IPS-NIHi7 (cell line): ENCODE results near the gene CFL1.
A peak's percentile ranks its signal among the peaks of the same experiment; 100 is the strongest.

Experiments used
- DNase-seq: peaks from one replicate; pipeline ENCODE4 v3.0.0; 2012; ENCODE audit warnings: mixed read lengths; ENCODE audit errors: extremely low spot score

Gene CFL1

GRCh38 chr11:65888163-65888814, 30.3 kb upstream of the CFL1 start, which contains the start of gene FIBP:
TSS of gene FIBP (minus strand) at chr11:65888471. CDS start at chr11:65888418, 53 bp downstream.
- DNase-seq: peak; percentile 96

GRCh38 chr11:65887723-65888162, 29.8 kb upstream of the CFL1 start:
- DNase-seq: no peak

GRCh38 chr11:65886826-65887722, 29.1 kb upstream of the CFL1 start:
- DNase-seq: no peak

- DNase-seq: no peak
Observed at GRCh38 chr11:65885808-65886536, 28.0 kb upstream of the CFL1 start.

- DNase-seq: no peak
Observed at GRCh38 chr11:65885231-65885630, 27.3 kb upstream of the CFL1 start.

- DNase-seq: peak; percentile 87
Observed at GRCh38 chr11:65884716-65885092, 26.7 kb upstream of the CFL1 start.

GRCh38 chr11:65883786-65884715, 26.1 kb upstream of the CFL1 start:
- no peak for DNase-seq

- DNase-seq: no peak
Observed at GRCh38 chr11:65883058-65883761, 25.2 kb upstream of the CFL1 start.

- no peak for DNase-seq
Observed at GRCh38 chr11:65882120-65883057, 24.4 kb upstream of the CFL1 start.

GRCh38 chr11:65880844-65881421, 23.0 kb upstream of the CFL1 start:
- DNase-seq: no peak

GRCh38 chr11:65880027-65880426, 22.0 kb upstream of the CFL1 start:
- DNase-seq: no peak

- no peak for DNase-seq
Observed at GRCh38 chr11:65879617-65880016, 21.6 kb upstream of the CFL1 start, which contains the start of gene CTSW. TSS of gene CTSW (plus strand) at chr11:65879837. CDS start at chr11:65879855, 18 bp downstream.

- DNase-seq: peak; percentile 94
Observed at GRCh38 chr11:65873318-65874156, 15.6 kb upstream of the CFL1 start.

GRCh38 chr11:65872586-65873317, 14.8 kb upstream of the CFL1 start, which contains the start of gene EFEMP2:
TSS of gene EFEMP2 (minus strand) at chr11:65872800. CDS start at chr11:65872354, 446 bp downstream.
- peak; percentile 48 for DNase-seq

GRCh38 chr11:65871811-65872548, 14.0 kb upstream of the CFL1 start:
- DNase-seq: peak; percentile 42
